K562 (cell line): ENCODE results near the gene TFF3. TPM values are rescaled to one million over a fixed set of nuclear protein-coding genes. Genes with fewer than 3 reads are reported as not detected.

Experiments used
- BRD9 ChIP-seq: fragments of 450-650 bp; IDR thresholded peaks from 2 replicates; pipeline ENCODE4 v1.6.1; 2018; ENCODE audit warnings: low read depth; ENCODE audit not compliant: partially characterized antibody
- RBM22 ChIP-seq: fragments of 200-400 bp; formaldehyde crosslinking; IDR thresholded peaks from 2 replicates; pipeline ENCODE4 v1.6.1; 2018; ENCODE audit warnings: low read length, low read depth; ENCODE audit not compliant: poor library complexity, severe bottlenecking
- SIN3A ChIP-seq, 2 experiments: fragments of 150-350 bp in 1 of 2; IDR thresholded peaks; 2 replicates each; pipeline ENCODE4 v1.6.1; 2011 to 2016; ENCODE audit warnings: borderline replicate concordance in 2 of 2, low read depth in 2 of 2, low read length in 2 of 2, mild to moderate bottlenecking in 2 of 2, moderate library complexity in 2 of 2; ENCODE audit not compliant: control insufficient read depth in 1 of 2
- ZNF316 ChIP-seq: fragments of 450-650 bp; IDR thresholded peaks from 2 replicates; pipeline ENCODE4 v1.6.1; 2016
- polyA plus RNA-seq, 8 experiments: library from polyadenylated mRNA; depleted of rRNA in 4 of 8; stranded (reverse) in 5 of 8; unstranded in 3 of 8; fragments of >200 nt; fragmentation: Nextera tagmentation in 2 of 8; fragmentation: Illumina TruSeq in 1 of 8; extraction: Ambion mirVana in 2 of 8; extraction: Trizol in 1 of 8; gene quantifications; 2 replicates each; pipeline versions ENCODE4 v1.2.1 to v1.2.3, GENCODE V29; 2011 to 2014; ENCODE audit warnings: inconsistent platforms in 1 of 8, missing spikeins in 1 of 8
- total RNA-seq, 7 experiments: library from RNA; depleted of rRNA in 6 of 7; stranded (reverse); fragments of >200 nt in 6 of 7; fragmentation: Illumina TruSeq in 2 of 7; extraction: Trizol in 2 of 7; gene quantifications; 2 replicates each; pipeline versions ENCODE4 v1.2.1 to v1.2.3, GENCODE V29; 2011 to 2021; ENCODE audit warnings: low replicate concordance in 1 of 7
- TF ChIP-seq, protein P1 (sequence below): fragments of 450-650 bp; IDR thresholded peaks from 2 replicates; pipeline ENCODE4 v1.6.1; 2016; ENCODE audit warnings: mild to moderate bottlenecking, moderate library complexity
- TF ChIP-seq, protein P2 (sequence below): sonication (generic); formaldehyde crosslinking; IDR thresholded peaks from 2 replicates; pipeline ENCODE4 v1.8.1; 2022; ENCODE audit warnings: missing genetic modification reagents
- TF ChIP-seq, protein P3 (sequence below): sonication (generic); formaldehyde crosslinking; IDR thresholded peaks from 2 replicates; pipeline ENCODE4 v1.8.0; 2023; ENCODE audit warnings: mild to moderate bottlenecking, missing genetic modification reagents

Gene TFF3
- total and polyA plus RNA-seq, 9 of the 15 experiments (the other 6 are each of a cell fraction or from before 2014, with no cell fraction given), result 0.78 TPM; not detected in 8

- TF ChIP-seq, protein P1, sequence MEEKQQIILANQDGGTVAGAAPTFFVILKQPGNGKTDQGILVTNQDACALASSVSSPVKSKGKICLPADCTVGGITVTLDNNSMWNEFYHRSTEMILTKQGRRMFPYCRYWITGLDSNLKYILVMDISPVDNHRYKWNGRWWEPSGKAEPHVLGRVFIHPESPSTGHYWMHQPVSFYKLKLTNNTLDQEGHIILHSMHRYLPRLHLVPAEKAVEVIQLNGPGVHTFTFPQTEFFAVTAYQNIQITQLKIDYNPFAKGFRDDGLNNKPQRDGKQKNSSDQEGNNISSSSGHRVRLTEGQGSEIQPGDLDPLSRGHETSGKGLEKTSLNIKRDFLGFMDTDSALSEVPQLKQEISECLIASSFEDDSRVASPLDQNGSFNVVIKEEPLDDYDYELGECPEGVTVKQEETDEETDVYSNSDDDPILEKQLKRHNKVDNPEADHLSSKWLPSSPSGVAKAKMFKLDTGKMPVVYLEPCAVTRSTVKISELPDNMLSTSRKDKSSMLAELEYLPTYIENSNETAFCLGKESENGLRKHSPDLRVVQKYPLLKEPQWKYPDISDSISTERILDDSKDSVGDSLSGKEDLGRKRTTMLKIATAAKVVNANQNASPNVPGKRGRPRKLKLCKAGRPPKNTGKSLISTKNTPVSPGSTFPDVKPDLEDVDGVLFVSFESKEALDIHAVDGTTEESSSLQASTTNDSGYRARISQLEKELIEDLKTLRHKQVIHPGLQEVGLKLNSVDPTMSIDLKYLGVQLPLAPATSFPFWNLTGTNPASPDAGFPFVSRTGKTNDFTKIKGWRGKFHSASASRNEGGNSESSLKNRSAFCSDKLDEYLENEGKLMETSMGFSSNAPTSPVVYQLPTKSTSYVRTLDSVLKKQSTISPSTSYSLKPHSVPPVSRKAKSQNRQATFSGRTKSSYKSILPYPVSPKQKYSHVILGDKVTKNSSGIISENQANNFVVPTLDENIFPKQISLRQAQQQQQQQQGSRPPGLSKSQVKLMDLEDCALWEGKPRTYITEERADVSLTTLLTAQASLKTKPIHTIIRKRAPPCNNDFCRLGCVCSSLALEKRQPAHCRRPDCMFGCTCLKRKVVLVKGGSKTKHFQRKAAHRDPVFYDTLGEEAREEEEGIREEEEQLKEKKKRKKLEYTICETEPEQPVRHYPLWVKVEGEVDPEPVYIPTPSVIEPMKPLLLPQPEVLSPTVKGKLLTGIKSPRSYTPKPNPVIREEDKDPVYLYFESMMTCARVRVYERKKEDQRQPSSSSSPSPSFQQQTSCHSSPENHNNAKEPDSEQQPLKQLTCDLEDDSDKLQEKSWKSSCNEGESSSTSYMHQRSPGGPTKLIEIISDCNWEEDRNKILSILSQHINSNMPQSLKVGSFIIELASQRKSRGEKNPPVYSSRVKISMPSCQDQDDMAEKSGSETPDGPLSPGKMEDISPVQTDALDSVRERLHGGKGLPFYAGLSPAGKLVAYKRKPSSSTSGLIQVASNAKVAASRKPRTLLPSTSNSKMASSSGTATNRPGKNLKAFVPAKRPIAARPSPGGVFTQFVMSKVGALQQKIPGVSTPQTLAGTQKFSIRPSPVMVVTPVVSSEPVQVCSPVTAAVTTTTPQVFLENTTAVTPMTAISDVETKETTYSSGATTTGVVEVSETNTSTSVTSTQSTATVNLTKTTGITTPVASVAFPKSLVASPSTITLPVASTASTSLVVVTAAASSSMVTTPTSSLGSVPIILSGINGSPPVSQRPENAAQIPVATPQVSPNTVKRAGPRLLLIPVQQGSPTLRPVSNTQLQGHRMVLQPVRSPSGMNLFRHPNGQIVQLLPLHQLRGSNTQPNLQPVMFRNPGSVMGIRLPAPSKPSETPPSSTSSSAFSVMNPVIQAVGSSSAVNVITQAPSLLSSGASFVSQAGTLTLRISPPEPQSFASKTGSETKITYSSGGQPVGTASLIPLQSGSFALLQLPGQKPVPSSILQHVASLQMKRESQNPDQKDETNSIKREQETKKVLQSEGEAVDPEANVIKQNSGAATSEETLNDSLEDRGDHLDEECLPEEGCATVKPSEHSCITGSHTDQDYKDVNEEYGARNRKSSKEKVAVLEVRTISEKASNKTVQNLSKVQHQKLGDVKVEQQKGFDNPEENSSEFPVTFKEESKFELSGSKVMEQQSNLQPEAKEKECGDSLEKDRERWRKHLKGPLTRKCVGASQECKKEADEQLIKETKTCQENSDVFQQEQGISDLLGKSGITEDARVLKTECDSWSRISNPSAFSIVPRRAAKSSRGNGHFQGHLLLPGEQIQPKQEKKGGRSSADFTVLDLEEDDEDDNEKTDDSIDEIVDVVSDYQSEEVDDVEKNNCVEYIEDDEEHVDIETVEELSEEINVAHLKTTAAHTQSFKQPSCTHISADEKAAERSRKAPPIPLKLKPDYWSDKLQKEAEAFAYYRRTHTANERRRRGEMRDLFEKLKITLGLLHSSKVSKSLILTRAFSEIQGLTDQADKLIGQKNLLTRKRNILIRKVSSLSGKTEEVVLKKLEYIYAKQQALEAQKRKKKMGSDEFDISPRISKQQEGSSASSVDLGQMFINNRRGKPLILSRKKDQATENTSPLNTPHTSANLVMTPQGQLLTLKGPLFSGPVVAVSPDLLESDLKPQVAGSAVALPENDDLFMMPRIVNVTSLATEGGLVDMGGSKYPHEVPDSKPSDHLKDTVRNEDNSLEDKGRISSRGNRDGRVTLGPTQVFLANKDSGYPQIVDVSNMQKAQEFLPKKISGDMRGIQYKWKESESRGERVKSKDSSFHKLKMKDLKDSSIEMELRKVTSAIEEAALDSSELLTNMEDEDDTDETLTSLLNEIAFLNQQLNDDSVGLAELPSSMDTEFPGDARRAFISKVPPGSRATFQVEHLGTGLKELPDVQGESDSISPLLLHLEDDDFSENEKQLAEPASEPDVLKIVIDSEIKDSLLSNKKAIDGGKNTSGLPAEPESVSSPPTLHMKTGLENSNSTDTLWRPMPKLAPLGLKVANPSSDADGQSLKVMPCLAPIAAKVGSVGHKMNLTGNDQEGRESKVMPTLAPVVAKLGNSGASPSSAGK, result no peak
- TF ChIP-seq, protein P2, sequence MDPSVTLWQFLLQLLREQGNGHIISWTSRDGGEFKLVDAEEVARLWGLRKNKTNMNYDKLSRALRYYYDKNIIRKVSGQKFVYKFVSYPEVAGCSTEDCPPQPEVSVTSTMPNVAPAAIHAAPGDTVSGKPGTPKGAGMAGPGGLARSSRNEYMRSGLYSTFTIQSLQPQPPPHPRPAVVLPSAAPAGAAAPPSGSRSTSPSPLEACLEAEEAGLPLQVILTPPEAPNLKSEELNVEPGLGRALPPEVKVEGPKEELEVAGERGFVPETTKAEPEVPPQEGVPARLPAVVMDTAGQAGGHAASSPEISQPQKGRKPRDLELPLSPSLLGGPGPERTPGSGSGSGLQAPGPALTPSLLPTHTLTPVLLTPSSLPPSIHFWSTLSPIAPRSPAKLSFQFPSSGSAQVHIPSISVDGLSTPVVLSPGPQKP, result no peak
- TF ChIP-seq ZNF316 (no peak), RBM22 (no peak), SIN3A (IDR thresholded peaks at IDR 0.05; ENCODE audit: borderline replicate concordance in 2 of 2, control insufficient read depth in 1 of 2, low read depth in 2 of 2, low read length in 2 of 2) (no peak), BRD9 (no peak)
- TF ChIP-seq, protein P3, sequence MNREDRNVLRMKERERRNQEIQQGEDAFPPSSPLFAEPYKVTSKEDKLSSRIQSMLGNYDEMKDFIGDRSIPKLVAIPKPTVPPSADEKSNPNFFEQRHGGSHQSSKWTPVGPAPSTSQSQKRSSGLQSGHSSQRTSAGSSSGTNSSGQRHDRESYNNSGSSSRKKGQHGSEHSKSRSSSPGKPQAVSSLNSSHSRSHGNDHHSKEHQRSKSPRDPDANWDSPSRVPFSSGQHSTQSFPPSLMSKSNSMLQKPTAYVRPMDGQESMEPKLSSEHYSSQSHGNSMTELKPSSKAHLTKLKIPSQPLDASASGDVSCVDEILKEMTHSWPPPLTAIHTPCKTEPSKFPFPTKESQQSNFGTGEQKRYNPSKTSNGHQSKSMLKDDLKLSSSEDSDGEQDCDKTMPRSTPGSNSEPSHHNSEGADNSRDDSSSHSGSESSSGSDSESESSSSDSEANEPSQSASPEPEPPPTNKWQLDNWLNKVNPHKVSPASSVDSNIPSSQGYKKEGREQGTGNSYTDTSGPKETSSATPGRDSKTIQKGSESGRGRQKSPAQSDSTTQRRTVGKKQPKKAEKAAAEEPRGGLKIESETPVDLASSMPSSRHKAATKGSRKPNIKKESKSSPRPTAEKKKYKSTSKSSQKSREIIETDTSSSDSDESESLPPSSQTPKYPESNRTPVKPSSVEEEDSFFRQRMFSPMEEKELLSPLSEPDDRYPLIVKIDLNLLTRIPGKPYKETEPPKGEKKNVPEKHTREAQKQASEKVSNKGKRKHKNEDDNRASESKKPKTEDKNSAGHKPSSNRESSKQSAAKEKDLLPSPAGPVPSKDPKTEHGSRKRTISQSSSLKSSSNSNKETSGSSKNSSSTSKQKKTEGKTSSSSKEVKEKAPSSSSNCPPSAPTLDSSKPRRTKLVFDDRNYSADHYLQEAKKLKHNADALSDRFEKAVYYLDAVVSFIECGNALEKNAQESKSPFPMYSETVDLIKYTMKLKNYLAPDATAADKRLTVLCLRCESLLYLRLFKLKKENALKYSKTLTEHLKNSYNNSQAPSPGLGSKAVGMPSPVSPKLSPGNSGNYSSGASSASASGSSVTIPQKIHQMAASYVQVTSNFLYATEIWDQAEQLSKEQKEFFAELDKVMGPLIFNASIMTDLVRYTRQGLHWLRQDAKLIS, result no peak
Observed at GRCh38 chr21:42360317-42360716, 45.1 kb upstream of the TFF3 start (continued).
